Neuronal stem cell (in vitro differentiated cells): ENCODE measurements around the gene RASL12.

Experiments
- DNase-seq: peaks from one replicate; pipeline ENCODE4 v3.0.0-alpha.2; 2013; ENCODE audit warnings: low spot score
- H2AFZ ChIP-seq: one replicate; pipeline ENCODE4 v1.6.1; 2013; ENCODE audit warnings: mild to moderate bottlenecking, low read length, inconsistent platforms
- H2AK5ac ChIP-seq: 2 replicates; pipeline ENCODE4 v1.6.1; 2013; ENCODE audit warnings: low read depth, mild to moderate bottlenecking, inconsistent platforms, low read length, moderate library complexity, mixed read lengths
- H2BK120ac ChIP-seq: 2 replicates; pipeline ENCODE4 v1.6.1; 2013; ENCODE audit warnings: low read depth, mild to moderate bottlenecking, inconsistent platforms, low read length, moderate library complexity, mixed read lengths
- H2BK12ac ChIP-seq: one replicate; pipeline ENCODE4 v1.6.1; 2013; ENCODE audit warnings: low read length, inconsistent platforms
- H2BK15ac ChIP-seq: 2 replicates; pipeline ENCODE4 v1.6.1; 2013; ENCODE audit warnings: mild to moderate bottlenecking, low read length, inconsistent platforms, mixed read lengths
- H2BK5ac ChIP-seq: one replicate; pipeline ENCODE4 v1.6.1; 2013; ENCODE audit warnings: inconsistent platforms, mild to moderate bottlenecking, low read length, moderate library complexity
- H3K14ac ChIP-seq: one replicate; pipeline ENCODE4 v1.6.1; 2013; ENCODE audit warnings: low read length, inconsistent platforms
- H3K18ac ChIP-seq: 2 replicates; pipeline ENCODE4 v1.6.1; 2013; ENCODE audit warnings: low read length, inconsistent platforms
- H3K23ac ChIP-seq: 2 replicates; pipeline ENCODE4 v1.6.1; 2013; ENCODE audit warnings: low read depth, mild to moderate bottlenecking, mixed read lengths, low read length, inconsistent platforms; ENCODE audit not compliant: poor library complexity
- H3K27ac ChIP-seq: replicated peaks from 3 replicates; pipeline ENCODE4 v1.5.1; 2013; ENCODE audit warnings: low read length, inconsistent platforms
- H3K27me3 ChIP-seq, 3 experiments: 2 replicates each; pipeline ENCODE4 v1.6.1; 2013; ENCODE audit warnings: low read length in 3 of 3, mild to moderate bottlenecking in 2 of 3, inconsistent platforms in 1 of 3, low read depth in 1 of 3, mixed read lengths in 1 of 3, moderate library complexity in 1 of 3; ENCODE audit not compliant: control insufficient read depth in 3 of 3, insufficient read depth in 3 of 3
- H3K36me3 ChIP-seq, 2 donors: replicated peaks in 1 of 2; 2 replicates each; pipeline ENCODE4 v1.6.1; 2013; ENCODE audit warnings: low read length in 2 of 2; ENCODE audit not compliant: control insufficient read depth in 2 of 2, insufficient read depth in 2 of 2
- H3K4ac ChIP-seq: 2 replicates; pipeline ENCODE4 v1.6.1; 2013; ENCODE audit warnings: inconsistent platforms, mild to moderate bottlenecking, low read length, moderate library complexity
- H3K4me1 ChIP-seq, 2 donors: 1 replicate in 1 of 2; 2 replicates in 1 of 2; pipeline ENCODE4 v1.6.1; 2013; ENCODE audit warnings: low read length in 2 of 2, low read depth in 1 of 2; ENCODE audit not compliant: control insufficient read depth in 2 of 2, insufficient read depth in 1 of 2
- H3K4me2 ChIP-seq: one replicate; pipeline ENCODE4 v1.6.1; 2013; ENCODE audit warnings: mild to moderate bottlenecking, low read length, inconsistent platforms; ENCODE audit not compliant: insufficient read depth, poor library complexity, severe bottlenecking
- H3K4me3 ChIP-seq, 2 donors: 2 replicates each; pipeline ENCODE4 v1.5.1; 2013; ENCODE audit warnings: low read length in 2 of 2, mild to moderate bottlenecking in 2 of 2, inconsistent platforms in 1 of 2, moderate library complexity in 1 of 2
- H3K79me1 ChIP-seq: one replicate; pipeline ENCODE4 v1.6.1; 2013; ENCODE audit warnings: low read depth, mild to moderate bottlenecking, inconsistent platforms, low read length, moderate library complexity
- H3K9ac ChIP-seq: one replicate; pipeline ENCODE4 v1.6.1; 2013; ENCODE audit warnings: mild to moderate bottlenecking, low read depth, low read length, inconsistent platforms; ENCODE audit not compliant: poor library complexity
- H3K9me3 ChIP-seq, 2 donors: replicated peaks in 1 of 2; 2 replicates each; pipeline versions ENCODE3 to v1.6.1; 2013; ENCODE audit warnings: low read length in 2 of 2, mild to moderate bottlenecking in 2 of 2, inconsistent platforms in 1 of 2, low read depth in 1 of 2, mixed read lengths in 1 of 2, moderate library complexity in 1 of 2; ENCODE audit not compliant: control insufficient read depth in 2 of 2, insufficient read depth in 1 of 2
- H4K8ac ChIP-seq: one replicate; pipeline ENCODE4 v1.6.1; 2013; ENCODE audit warnings: low read depth, mild to moderate bottlenecking, inconsistent platforms, low read length, moderate library complexity
- H4K91ac ChIP-seq: one replicate; pipeline ENCODE4 v1.6.1; 2013; ENCODE audit warnings: low read length, low read depth, mild to moderate bottlenecking, inconsistent platforms; ENCODE audit not compliant: poor library complexity
- WGBS, 2 donors: extraction: QIAGEN DNeasy Blood & Tissue Kit; methylation state at CpG; one replicate each; pipeline ENCODE4 v1.1.7; 2013; ENCODE audit warnings: missing lambda C conversion rate in 2 of 2, mixed read lengths in 1 of 2; ENCODE audit not compliant: insufficient read length in 2 of 2, insufficient replicate concordance in 1 of 2; ENCODE audit errors: extremely low coverage in 2 of 2; 5-methylcytosine and 5-hydroxymethylcytosine counted together

RASL12 gene

GRCh38 chr15:65082303-65082953, 14.6 kb upstream of the RASL12 start:
- H2BK120ac ChIP-seq, result no peak overlapping the region
- H3K36me3 ChIP-seq, result no peaks in the 10 kb centered on the region
- H2AK5ac ChIP-seq, result no peak overlapping the region
- no peak overlapping the region for H2BK5ac ChIP-seq
- peaks cover 0 to 2% of the 10 kb centered on the region in 2 donors for H3K9me3 ChIP-seq
- H2AFZ ChIP-seq, result peak overlapping the region; percentile 57
- H3K9ac ChIP-seq, result peak overlapping the region; percentile 7
- no peak overlapping the region for H3K4me3 ChIP-seq
- no peak overlapping the region for H3K4ac ChIP-seq
- no peak overlapping the region for H3K27ac ChIP-seq
- H2BK12ac ChIP-seq, result no peak overlapping the region
- H3K27me3 ChIP-seq, result peaks cover 0 to 37% (median 7%) of the 10 kb centered on the region in 3 experiments
- H3K18ac ChIP-seq, result peak overlapping the region; percentile 68
- H3K4me1 ChIP-seq, result peaks cover 34 to 49% of the 10 kb centered on the region in 2 donors
- H4K8ac ChIP-seq, result no peak overlapping the region
- H3K79me1 ChIP-seq, result no peaks in the 10 kb centered on the region
- no peak overlapping the region for H3K23ac ChIP-seq
- H2BK15ac ChIP-seq, result no peak overlapping the region
- H4K91ac ChIP-seq, result no peak overlapping the region
- no peak for DNase-seq
- no CpG with 5 or more reads among the region's 7 CpGs for WGBS, 2 donors
- no peak overlapping the region for H3K4me2 ChIP-seq
- no peak overlapping the region for H3K14ac ChIP-seq

GRCh38 chr15:65081758-65082157, 14.0 kb upstream of the RASL12 start:
- no peak overlapping the region for H2AK5ac ChIP-seq
- H2BK15ac ChIP-seq, result no peak overlapping the region
- no peak overlapping the region for H4K8ac ChIP-seq
- H3K4ac ChIP-seq, result no peak overlapping the region
- H3K23ac ChIP-seq, result no peak overlapping the region
- H2BK12ac ChIP-seq, result peak overlapping the region; percentile 18
- H3K14ac ChIP-seq, result no peak overlapping the region
- H2AFZ ChIP-seq, result peak overlapping the region; percentile 57
- peaks cover 0 to 2% of the 10 kb centered on the region in 2 donors for H3K9me3 ChIP-seq
- H3K79me1 ChIP-seq, result no peaks in the 10 kb centered on the region
- no peak overlapping the region for H3K4me2 ChIP-seq
- H2BK120ac ChIP-seq, result no peak overlapping the region
- no CpG with 5 or more reads among the region's 5 CpGs for WGBS, 2 donors
- H4K91ac ChIP-seq, result no peak overlapping the region
- no peak overlapping the region for H3K18ac ChIP-seq
- no peak for DNase-seq
- no peak overlapping the region for H3K27ac ChIP-seq
- H3K36me3 ChIP-seq, result no peaks in the 10 kb centered on the region
- H3K4me1 ChIP-seq, result peaks cover 34 to 48% of the 10 kb centered on the region in 2 donors
- H3K4me3 ChIP-seq, result no peak overlapping the region
- peaks cover 0 to 37% (median 7%) of the 10 kb centered on the region in 3 experiments for H3K27me3 ChIP-seq
- H3K9ac ChIP-seq, result no peak overlapping the region
- H2BK5ac ChIP-seq, result no peak overlapping the region

DNA sequence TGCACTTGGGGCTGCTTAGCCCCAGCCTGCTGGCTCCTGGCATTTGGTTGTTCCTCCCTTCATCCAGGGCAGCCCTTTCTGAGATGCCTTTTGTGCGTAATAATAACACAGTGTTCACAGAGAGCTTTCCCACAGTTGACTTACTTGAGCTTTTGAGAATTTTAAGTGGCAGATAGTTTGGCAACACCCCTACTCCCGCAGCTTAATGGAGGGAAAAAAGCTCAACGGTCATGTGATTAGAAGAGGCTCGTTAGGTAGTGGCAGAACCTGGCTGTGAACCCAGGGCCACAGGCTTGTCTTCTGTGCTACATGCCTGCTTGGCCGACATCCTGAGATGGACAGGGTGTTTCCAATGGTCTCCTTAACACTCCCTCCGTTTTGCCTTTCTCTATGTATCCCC, 13.5 kb upstream of the RASL12 start:
- H2BK15ac ChIP-seq, result no peak overlapping the region
- peaks cover 34 to 46% of the 10 kb centered on the region in 2 donors for H3K4me1 ChIP-seq
- H2BK120ac ChIP-seq, result no peak overlapping the region
- no peak overlapping the region for H3K4ac ChIP-seq
- no peak overlapping the region for H3K4me2 ChIP-seq
- H2BK5ac ChIP-seq, result no peak overlapping the region
- H3K23ac ChIP-seq, result no peak overlapping the region
- DNase-seq, result no peak
- H4K91ac ChIP-seq, result no peak overlapping the region
- H3K27me3 ChIP-seq, result peaks cover 0 to 37% (median 7%) of the 10 kb centered on the region in 3 experiments
- no peak overlapping the region for H3K18ac ChIP-seq
- H3K9me3 ChIP-seq, result peaks cover 0 to 2% of the 10 kb centered on the region in 2 donors
- H4K8ac ChIP-seq, result no peak overlapping the region
- H3K9ac ChIP-seq, result no peak overlapping the region
- no peaks in the 10 kb centered on the region for H3K79me1 ChIP-seq
- no peaks in the 10 kb centered on the region for H3K36me3 ChIP-seq
- no peak overlapping the region for H3K14ac ChIP-seq
- no peak overlapping the region for H2AK5ac ChIP-seq
- H2AFZ ChIP-seq, result peak overlapping the region; percentile 19
- no peak overlapping the region for H3K27ac ChIP-seq
- H2BK12ac ChIP-seq, result no peak overlapping the region
- no peak overlapping the region for H3K4me3 ChIP-seq
- whole genome bisulfite sequencing, 2 donors, result no CpG with 5 or more reads among the region's 6 CpGs

- Histone ChIP-seq H4K8ac (no peak overlapping the region), H3K36me3 (no peaks in the 10 kb centered on the region), H3K79me1 (no peaks in the 10 kb centered on the region), H3K4me3 (no peak overlapping the region), H3K4ac (no peak overlapping the region), H3K9me3 (peaks cover 0 to 2% of the 10 kb centered on the region in 2 donors), H3K4me2 (no peak overlapping the region), H2BK120ac (no peak overlapping the region), H4K91ac (no peak overlapping the region), H3K23ac (no peak overlapping the region), H2AK5ac (no peak overlapping the region), H3K4me1 (peaks cover 25 to 34% of the 10 kb centered on the region in 2 donors), H3K14ac (no peak overlapping the region), H3K9ac (no peak overlapping the region), H2BK15ac (no peak overlapping the region), H3K18ac (no peak overlapping the region), H3K27me3 (peaks cover 0 to 30% (median 1%) of the 10 kb centered on the region in 3 experiments), H2AFZ (no peak overlapping the region), H3K27ac (no peak overlapping the region), H2BK5ac (no peak overlapping the region), H2BK12ac (no peak overlapping the region)
- no peak for DNase-seq
- no CpG with 5 or more reads among the region's 5 CpGs for WGBS, 2 donors
Measured at GRCh38 chr15:65079580-65079979, 11.8 kb upstream of the RASL12 start.
